Lung (tissue), 12 donors: Measurements from ENCODE around the gene SMAD6. TPM values are rescaled to one million over a fixed set of nuclear protein-coding genes. Genes with fewer than 3 reads are reported as not detected.
A peak's percentile ranks its signal among the peaks of the same experiment; 100 is the strongest.

Experiments
- ATAC-seq: fragments of 200-7000 bp; cut with Tn5 transposase; one replicate; pipeline ENCODE4 v1.9.1; 2020; ENCODE audit warnings: moderate number of reproducible peaks; ENCODE audit not compliant: insufficient read depth, low FRiP score
- DNase-seq, 3 donors: peaks; one replicate each; pipeline ENCODE4 v3.0.0-alpha.2; 2013 to 2017
- H3K27ac ChIP-seq, 2 donors: one replicate each; pipeline ENCODE4 v1.5.1; 2013; ENCODE audit warnings: mild to moderate bottlenecking in 2 of 2, moderate library complexity in 2 of 2, control low read depth in 1 of 2, inconsistent platforms in 1 of 2, low read depth in 1 of 2, low read length in 1 of 2
- H3K27me3 ChIP-seq, 3 donors: one replicate each; pipeline ENCODE4 v1.5.1; 2013; ENCODE audit warnings: low read length in 2 of 3; ENCODE audit not compliant: control insufficient read depth in 3 of 3, insufficient read depth in 3 of 3
- H3K36me3 ChIP-seq, 4 donors: one replicate each; pipeline ENCODE4 v1.5.1; 2013; ENCODE audit warnings: low read length in 4 of 4, mild to moderate bottlenecking in 1 of 4, moderate library complexity in 1 of 4; ENCODE audit not compliant: control insufficient read depth in 4 of 4, insufficient read depth in 4 of 4
- H3K4me1 ChIP-seq, 5 donors: one replicate each; pipeline ENCODE4 v1.5.1; 2013; ENCODE audit warnings: low read length in 5 of 5, mild to moderate bottlenecking in 2 of 5, moderate library complexity in 1 of 5; ENCODE audit not compliant: control insufficient read depth in 5 of 5, insufficient read depth in 5 of 5
- H3K4me3 ChIP-seq: one replicate; pipeline ENCODE4 v1.5.1; 2013; ENCODE audit warnings: mild to moderate bottlenecking, control low read depth, moderate library complexity
- H3K9ac ChIP-seq, 2 donors: one replicate each; pipeline ENCODE4 v1.5.1; 2013; ENCODE audit warnings: low read length in 2 of 2, control low read depth in 1 of 2; ENCODE audit not compliant: insufficient read depth in 1 of 2
- H3K9me3 ChIP-seq, 4 donors: one replicate each; pipeline ENCODE4 v1.5.1; 2013; ENCODE audit warnings: low read length in 3 of 4, mild to moderate bottlenecking in 1 of 4, moderate library complexity in 1 of 4; ENCODE audit not compliant: control insufficient read depth in 4 of 4, insufficient read depth in 3 of 4
- CTCF ChIP-seq: IDR thresholded peaks from 2 replicates; pipeline ENCODE4 v1.5.1; 2012; ENCODE audit warnings: mild to moderate bottlenecking; ENCODE audit errors: control extremely low read depth, extremely low read depth
- WGBS, 2 donors: extraction: QIAGEN DNeasy Blood & Tissue Kit; methylation state at CpG; one replicate each; pipeline ENCODE4 v1.1.7; 2013; 5-methylcytosine and 5-hydroxymethylcytosine counted together
- polyA plus RNA-seq, 2 donors: library from polyadenylated mRNA; stranded (reverse); fragments of 200-250 nt; gene quantifications; one replicate each; pipeline ENCODE4 v1.2.1, GENCODE V29; 2013
- total RNA-seq, 2 donors: library from RNA; depleted of rRNA in 1 of 2; stranded (reverse); fragments of >200 nt in 1 of 2; gene quantifications; one replicate each; pipeline ENCODE4 v1.2.1, GENCODE V29; 2014 to 2021
- donor health status: control.
- donor health status: control.
- donor health status: Bipolar disorder and iron deficiency.
- donor health status: healthy.
- donor health status: DM: yes; HTN: yes; CAD: no.

The SMAD6 gene
- total and polyA plus RNA-seq, 4 donors, result 24.2 to 67.9 (median 59.1) TPM

- TF ChIP-seq CTCF, result no peak
- no peaks in the 10 kb centered on the region for H3K36me3 ChIP-seq
- H3K9me3 ChIP-seq, result no peaks in the 10 kb centered on the region
- H3K27me3 ChIP-seq, result no peaks in the 10 kb centered on the region
- ATAC-seq, result no peak
- H3K9ac ChIP-seq, result peak overlapping the region in 1 of 2 donors; percentile 26
- H3K4me1 ChIP-seq, result peaks cover 17 to 59% (median 32%) of the 10 kb centered on the region in 5 donors
- H3K27ac ChIP-seq, result peak overlapping the region in 1 of 2 donors; percentile 18
- no peak overlapping the region for H3K4me3 ChIP-seq
- 78 to 90% methylated on average over 9 of the region's 9 CpGs for WGBS, 2 donors
- no peak for DNase-seq
Observed at GRCh38 chr15:66745530-66746230, 43.6 kb downstream of the SMAD6 start.

- Histone ChIP-seq H3K9ac (no peak overlapping the region), H3K4me1 (peaks cover 16 to 58% (median 30%) of the 10 kb centered on the region in 5 donors), H3K27ac (peak overlapping the region in 1 of 2 donors; percentile 18), H3K27me3 (no peaks in the 10 kb centered on the region), H3K4me3 (no peak overlapping the region), H3K36me3 (no peaks in the 10 kb centered on the region), H3K9me3 (no peaks in the 10 kb centered on the region)
- ATAC-seq (no peak), DNase-seq (no peak)
- WGBS, 2 donors, result 55 to 62% methylated on average over 5 of the region's 5 CpGs
- TF ChIP-seq CTCF, result no peak
Observed at GRCh38 chr15:66746231-66746605, 44.2 kb downstream of the SMAD6 start.

- no peaks in the 10 kb centered on the region for H3K9me3 ChIP-seq
- DNase-seq, result no peak
- peaks cover 0 to 3% (median 0%) of the 10 kb centered on the region in 4 donors for H3K36me3 ChIP-seq
- H3K4me1 ChIP-seq, result peaks cover 16 to 61% (median 32%) of the 10 kb centered on the region in 5 donors
- peak overlapping the region in 1 of 2 donors; percentile 50 for H3K27ac ChIP-seq
- no peak overlapping the region for H3K4me3 ChIP-seq
- no peak for TF ChIP-seq CTCF
- H3K9ac ChIP-seq, result no peak overlapping the region
- ATAC-seq, result no peak
- 81 to 90% methylated on average over 8 of the region's 8 CpGs for WGBS, 2 donors
- H3K27me3 ChIP-seq, result no peaks in the 10 kb centered on the region
Observed at GRCh38 chr15:66747223-66747622, 45.2 kb downstream of the SMAD6 start.
